Measurements from ENCODE around the gene DIPK1C. TPM values are rescaled to one million over a fixed set of nuclear protein-coding genes. Genes with fewer than 3 reads are reported as not detected.

Gene DIPK1C
- total RNA-seq, 1 experiment from 2014 or later, result not detected

GRCh38 chr18:74414953-74415515 lies 42.1 kb downstream of the DIPK1C start:
- ChIA-PET POLR2A (no interaction called here), CTCF (no interaction called here)

DNA sequence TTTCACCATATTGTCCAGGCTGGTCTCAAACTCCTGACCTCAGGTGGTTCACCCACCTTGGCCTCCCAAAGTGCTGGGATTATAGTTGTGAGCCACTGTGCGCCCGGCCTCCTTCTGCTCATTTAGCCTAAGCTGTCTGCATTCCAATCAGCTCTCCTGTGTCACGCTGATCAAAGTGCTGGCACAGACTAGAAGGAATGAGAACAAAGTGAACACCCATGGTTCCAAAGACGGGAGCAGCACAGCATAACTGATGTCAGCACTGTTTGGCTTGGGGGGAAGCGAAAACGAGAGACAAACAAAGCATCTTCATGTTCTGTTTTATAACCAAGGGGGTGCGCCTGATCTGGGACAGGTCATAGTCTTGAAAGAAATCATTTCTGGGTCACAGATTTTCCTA lies 43.3 kb downstream of the DIPK1C start:
- H3K79me2 ChIP-seq (ENCODE audit: insufficient read depth, low read length), result no peaks in the 10 kb centered on the region
- no peak for DNase-seq (ENCODE audit: low read depth, low spot score)
- H3K9me2 ChIP-seq (ENCODE audit: insufficient read depth), result no peaks in the 10 kb centered on the region
- H3K4me2 ChIP-seq (ENCODE audit: low read length), result no peak overlapping the region
- H3K27ac ChIP-seq (ENCODE audit: low read depth, low read length), result no peak overlapping the region
- no peak overlapping the region for H3K4me3 ChIP-seq (replicated peaks in 1 of 2; ENCODE audit: low read depth in 1 of 2, low read length in 2 of 2)
- no TSS peak for BruUV-seq (replicated peaks)
- no peaks in the 10 kb centered on the region for H3K9me3 ChIP-seq (ENCODE audit: control insufficient read depth in 1 of 2, insufficient read depth in 1 of 2, low read depth in 1 of 2, low read length in 2 of 2)
- TF ChIP-seq YY1 (IDR thresholded peaks at IDR 0.05; ENCODE audit: extremely low read depth, insufficient replicate concordance, low read depth, low read length) (no peak), ZBTB33 (IDR thresholded peaks at IDR 0.05; ENCODE audit: extremely low read depth, insufficient replicate concordance, low read length) (no peak), EZH2phosphoT487 (IDR thresholded peaks at IDR 0.05; ENCODE audit: borderline replicate concordance) (no peak), CBX3 (IDR thresholded peaks at IDR 0.05; ENCODE audit: low read depth) (no peak)
- peaks cover 50% of the 10 kb centered on the region for H3K27me3 ChIP-seq (ENCODE audit: insufficient read depth, low read length)
- intact Hi-C loops (cut with micrococcal nuclease), result no loop called here
- H3K9ac ChIP-seq (ENCODE audit: low read length), result no peak overlapping the region
- ChIA-PET RAD21 (ENCODE audit: low non-redundant PET in 1 of 2, low total read pairs in 2 of 2, uncharacterized antibody in 2 of 2, unreplicated experiment in 2 of 2) (no interaction called here), POLR2A (no interaction called here), CTCF (no interaction called here)
- no peaks in the 10 kb centered on the region for H3K36me3 ChIP-seq (ENCODE audit: control insufficient read depth in 1 of 2, insufficient read depth in 2 of 2, low read length in 2 of 2)
- ATAC-seq, result no peak
- no peaks in the 10 kb centered on the region for H4K20me1 ChIP-seq (ENCODE audit: insufficient read depth)
- H3K4me1 ChIP-seq (ENCODE audit: control insufficient read depth in 1 of 2, insufficient read depth in 2 of 2, low read length in 2 of 2), result no peaks in the 10 kb centered on the region
- no peak overlapping the region for H2AFZ ChIP-seq (ENCODE audit: low read depth, low read length, poor library complexity, severe bottlenecking)

More at GRCh38 chr18:74414953-74415515, 42.1 kb downstream of the DIPK1C start:
- no peaks in the 10 kb centered on the region for H3K36me3 ChIP-seq (ENCODE audit: control insufficient read depth in 1 of 2, insufficient read depth in 2 of 2, low read length in 2 of 2)
- intact Hi-C loops (cut with micrococcal nuclease), result no loop called here
- H3K4me3 ChIP-seq (replicated peaks in 1 of 2; ENCODE audit: low read depth in 1 of 2, low read length in 2 of 2), result no peak overlapping the region
- H3K9ac ChIP-seq (ENCODE audit: low read length), result no peak overlapping the region
- H3K79me2 ChIP-seq (ENCODE audit: insufficient read depth, low read length), result no peaks in the 10 kb centered on the region
- TF ChIP-seq SIN3A (IDR thresholded peaks at IDR 0.05; ENCODE audit: low read depth) (no peak), SRF (IDR thresholded peaks at IDR 0.05; ENCODE audit: low read depth) (no peak), POLR2AphosphoS5 (IDR thresholded peaks at IDR 0.05; ENCODE audit: low read depth, low read length) (no peak), EZH2phosphoT487 (IDR thresholded peaks at IDR 0.05; ENCODE audit: borderline replicate concordance) (no peak)
- ATAC-seq, result no peak
- H3K9me2 ChIP-seq (ENCODE audit: insufficient read depth), result no peaks in the 10 kb centered on the region
- RAD21 ChIA-PET (ENCODE audit: low non-redundant PET in 1 of 2, low total read pairs in 2 of 2, uncharacterized antibody in 2 of 2, unreplicated experiment in 2 of 2), result no interaction called here
- H3K27ac ChIP-seq (ENCODE audit: low read depth, low read length), result no peak overlapping the region
- no peak overlapping the region for H3K4me2 ChIP-seq (ENCODE audit: low read length)
- no peaks in the 10 kb centered on the region for H3K4me1 ChIP-seq (ENCODE audit: control insufficient read depth in 1 of 2, insufficient read depth in 2 of 2, low read length in 2 of 2)
- H4K20me1 ChIP-seq (ENCODE audit: insufficient read depth), result no peaks in the 10 kb centered on the region
- DNase-seq (ENCODE audit: low read depth, low spot score), result no peak
- H2AFZ ChIP-seq (ENCODE audit: low read depth, low read length, poor library complexity, severe bottlenecking), result no peak overlapping the region
- peaks cover 58% of the 10 kb centered on the region for H3K27me3 ChIP-seq (ENCODE audit: insufficient read depth, low read length)
- H3K9me3 ChIP-seq (ENCODE audit: control insufficient read depth in 1 of 2, insufficient read depth in 1 of 2, low read depth in 1 of 2, low read length in 2 of 2), result no peaks in the 10 kb centered on the region
- BruUV-seq (replicated peaks), result no TSS peak
